Stomach (tissue), 4 donors: Measurements from ENCODE around the gene IGSF9B.

Source experiments
- EP300 ChIP-seq: sonication (generic); formaldehyde crosslinking; IDR thresholded peaks from one replicate; pipeline ENCODE4 v1.6.1; 2017; ENCODE audit warnings: antibody characterized with exemption
- POLR2A ChIP-seq, 4 donors: fragments of 450-650 bp; IDR thresholded peaks; one replicate each; pipeline ENCODE4 v1.6.1; 2016; ENCODE audit warnings: antibody characterized with exemption in 4 of 4, control low read depth in 2 of 4, mild to moderate bottlenecking in 1 of 4, moderate library complexity in 1 of 4
- POLR2AphosphoS5 ChIP-seq, 3 donors: sonication (generic); formaldehyde crosslinking; IDR thresholded peaks; one replicate each; pipeline ENCODE4 v1.6.1; 2016; ENCODE audit warnings: antibody characterized with exemption in 3 of 3
- TF ChIP-seq, protein P1 (sequence below), 7 experiments: fragments of 450-650 bp in 4 of 7; fragments of 200-600 bp in 3 of 7; sonication (generic) in 3 of 7; IDR thresholded peaks; one replicate each; pipeline ENCODE4 v1.5.1; 2016 to 2019; ENCODE audit warnings: antibody characterized with exemption in 7 of 7, control low read depth in 2 of 7, mild to moderate bottlenecking in 1 of 7

DNA sequence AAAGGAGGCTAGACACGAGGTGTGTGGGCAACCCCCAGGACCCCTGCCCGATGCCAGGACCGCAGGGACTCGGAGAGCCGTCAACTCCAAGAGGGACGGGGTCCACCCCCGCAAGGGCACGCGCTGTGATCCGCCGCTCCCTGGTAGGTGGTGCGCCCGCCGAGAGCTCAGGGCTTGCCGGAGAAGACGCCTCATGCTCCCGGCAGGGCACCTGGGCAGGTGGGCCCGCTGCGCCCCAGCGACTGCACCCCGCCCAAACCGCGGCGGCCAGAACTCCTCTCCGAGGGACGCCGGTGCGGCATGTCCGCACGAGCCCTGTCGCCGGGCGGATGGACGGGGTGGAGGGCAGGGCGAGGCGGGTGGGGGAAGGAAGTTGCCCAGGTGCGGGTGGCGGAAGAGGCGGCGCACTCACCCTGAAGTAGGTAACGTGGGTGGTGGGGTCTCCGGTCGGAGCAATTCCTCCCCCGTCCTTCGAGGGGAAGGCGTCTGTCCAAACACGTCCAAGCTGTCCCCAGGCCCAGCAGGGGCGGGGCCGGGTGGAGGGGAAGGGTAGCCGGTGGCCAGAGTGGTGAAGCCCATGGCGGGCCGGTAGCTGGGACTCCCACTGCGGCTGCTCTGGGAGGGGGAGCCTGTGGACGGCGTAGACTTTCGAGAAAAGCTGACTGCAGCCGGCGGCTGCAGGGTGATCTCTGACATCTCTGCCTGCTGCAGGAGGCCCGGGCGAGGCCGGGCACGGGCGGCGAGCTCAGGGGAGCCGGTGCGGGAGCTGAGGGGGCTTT is 37.2 kb downstream of the IGSF9B start:
- TF ChIP-seq POLR2AphosphoS5 (IDR thresholded peaks at IDR 0.05) (no peak), POLR2A (IDR thresholded peaks at IDR 0.05) (no peak), EP300 (no peak)
- TF ChIP-seq, protein P1, sequence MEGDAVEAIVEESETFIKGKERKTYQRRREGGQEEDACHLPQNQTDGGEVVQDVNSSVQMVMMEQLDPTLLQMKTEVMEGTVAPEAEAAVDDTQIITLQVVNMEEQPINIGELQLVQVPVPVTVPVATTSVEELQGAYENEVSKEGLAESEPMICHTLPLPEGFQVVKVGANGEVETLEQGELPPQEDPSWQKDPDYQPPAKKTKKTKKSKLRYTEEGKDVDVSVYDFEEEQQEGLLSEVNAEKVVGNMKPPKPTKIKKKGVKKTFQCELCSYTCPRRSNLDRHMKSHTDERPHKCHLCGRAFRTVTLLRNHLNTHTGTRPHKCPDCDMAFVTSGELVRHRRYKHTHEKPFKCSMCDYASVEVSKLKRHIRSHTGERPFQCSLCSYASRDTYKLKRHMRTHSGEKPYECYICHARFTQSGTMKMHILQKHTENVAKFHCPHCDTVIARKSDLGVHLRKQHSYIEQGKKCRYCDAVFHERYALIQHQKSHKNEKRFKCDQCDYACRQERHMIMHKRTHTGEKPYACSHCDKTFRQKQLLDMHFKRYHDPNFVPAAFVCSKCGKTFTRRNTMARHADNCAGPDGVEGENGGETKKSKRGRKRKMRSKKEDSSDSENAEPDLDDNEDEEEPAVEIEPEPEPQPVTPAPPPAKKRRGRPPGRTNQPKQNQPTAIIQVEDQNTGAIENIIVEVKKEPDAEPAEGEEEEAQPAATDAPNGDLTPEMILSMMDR (IDR thresholded peaks at IDR 0.05) = no peak
